ENCODE measurements around the gene ACAT2. TPM values are rescaled to one million over a fixed set of nuclear protein-coding genes. Genes with fewer than 3 reads are reported as not detected.

Gene ACAT2
- total RNA-seq, 1 experiment from 2014 or later, result 156 TPM

DNA sequence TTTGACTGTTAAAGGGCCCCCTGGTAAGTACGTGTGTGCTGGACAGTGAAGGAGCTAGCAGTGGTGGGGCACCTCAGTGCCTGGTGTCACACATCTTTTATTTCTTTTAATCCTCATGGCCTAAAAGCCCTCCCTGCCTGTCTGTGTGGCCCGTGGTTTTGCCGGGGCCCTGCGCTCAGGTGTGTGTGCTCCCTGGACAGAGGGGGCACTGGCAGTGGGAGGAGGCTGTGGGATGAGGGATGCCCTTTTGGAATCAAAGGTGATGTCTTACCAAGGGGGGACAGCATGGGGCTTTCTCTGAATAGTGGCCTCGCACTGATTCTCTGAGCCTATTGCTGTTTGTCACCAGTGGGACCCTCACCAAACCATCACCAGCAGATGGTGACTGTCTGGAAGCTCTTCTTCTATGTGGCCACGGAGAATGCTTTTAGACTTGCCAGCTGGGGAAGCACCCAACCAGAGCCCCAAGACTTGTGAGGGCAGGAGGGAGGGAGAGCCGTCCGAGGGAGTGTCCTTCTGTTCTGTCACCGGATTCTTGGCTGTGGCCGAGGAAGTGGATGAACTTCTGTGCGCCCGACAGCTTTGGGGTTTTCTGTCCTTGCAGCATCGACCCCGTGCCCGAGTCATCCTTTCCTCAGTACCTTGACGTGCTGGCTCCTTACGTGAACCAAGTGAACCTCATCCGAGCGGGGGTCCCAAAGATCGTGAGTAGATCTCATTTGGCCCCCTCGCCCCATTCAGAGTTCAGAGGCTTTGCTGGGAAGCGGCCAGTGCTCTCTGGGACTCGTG, 56.3 kb downstream of the ACAT2 start:
- Histone ChIP-seq H4K91ac (ENCODE audit: insufficient read length, low read depth, low read length) (no peak overlapping the region), H3K23ac (ENCODE audit: insufficient read length, low read depth, low read length) (no peak overlapping the region), H3K18ac (ENCODE audit: insufficient read length, low read depth, low read length) (no peak overlapping the region), H4K8ac (replicated peaks; ENCODE audit: insufficient read length, low read depth, low read length) (no peak overlapping the region), H4K20me1 (ENCODE audit: control insufficient read depth, insufficient read depth, insufficient read length) (no peaks in the 10 kb centered on the region), H3K23me2 (ENCODE audit: insufficient read length, low read depth, low read length, poor library complexity, severe bottlenecking) (no peaks in the 10 kb centered on the region), H2BK12ac (ENCODE audit: insufficient read length, low read depth, low read length) (no peak overlapping the region), H3K79me1 (ENCODE audit: insufficient read depth, low read depth, low read length, poor library complexity, severe bottlenecking) (no peaks in the 10 kb centered on the region), H2BK15ac (ENCODE audit: low read depth, low read length) (no peak overlapping the region), H3K4me2 (ENCODE audit: insufficient read depth, insufficient read length, low read length) (no peak overlapping the region), H3K4me1 (ENCODE audit: insufficient read depth, low read length) (no peaks in the 10 kb centered on the region; the same call in 1 of the 2 replicates), H3K14ac (ENCODE audit: insufficient read depth, low read length) (no peak overlapping the region), H3K27ac (ENCODE audit: insufficient read length, low read depth, low read length) (no peak overlapping the region), H3K27me3 (ENCODE audit: insufficient read depth, low read length) (no peaks in the 10 kb centered on the region), H3K9ac (ENCODE audit: extremely low read depth, insufficient read length, low read length) (no peak overlapping the region), H2BK5ac (ENCODE audit: insufficient read length, low read length) (no peak overlapping the region), H3T11ph (ENCODE audit: low read length) (no peak overlapping the region), H2BK120ac (ENCODE audit: low read depth, low read length, poor library complexity, severe bottlenecking) (no peak overlapping the region), H2AFZ (ENCODE audit: low read length) (no peak overlapping the region), H2AK5ac (ENCODE audit: insufficient read length, low read length) (no peak overlapping the region), H3K4ac (ENCODE audit: low read depth, low read length) (no peak overlapping the region), H2BK20ac (ENCODE audit: low read depth, low read length, poor library complexity, severe bottlenecking) (no peak overlapping the region), H3K79me2 (ENCODE audit: insufficient read depth, low read length) (no peaks in the 10 kb centered on the region), H3K56ac (ENCODE audit: insufficient read length, low read depth, low read length) (no peak overlapping the region), H4K5ac (ENCODE audit: insufficient read length, low read depth, low read length) (no peak overlapping the region), H3K9me3 (ENCODE audit: control insufficient read depth, low read depth, low read length) (no peaks in the 10 kb centered on the region)
- no peak overlapping the region for H3K27ac Mint-ChIP-seq
- no peaks in the 10 kb centered on the region; a peak in 1 of 7 replicates for H3K36me3 Mint-ChIP-seq (ENCODE audit: insufficient read depth in 1 of 3, low read depth in 3 of 3)
- H3K4me1 Mint-ChIP-seq, result peaks cover 27 to 29% of the 10 kb centered on the region in 2 experiments
- H3K27me3 Mint-ChIP-seq (ENCODE audit: low read depth), result no peaks in the 10 kb centered on the region; the same call in 1 of the 2 replicates
- TF ChIP-seq CTCF (conservative IDR thresholded peaks at IDR 0.05), result no peak
- H3K9me3 Mint-ChIP-seq, result no peaks in the 10 kb centered on the region; a peak in 1 of 5 replicates
- no peak overlapping the region for H3K4me3 Mint-ChIP-seq
- DNase-seq, result no peak
- no CpG with 5 or more reads among the region's 23 CpGs for whole genome bisulfite sequencing (ENCODE audit: extremely low coverage, insufficient read length, low lambda C conversion rate)

Measured in H9 (cell line).